Hepatic stellate cell (primary cell): ENCODE measurements around the gene DDX27.

Experiments
- DNase-seq: peaks from one replicate; pipeline ENCODE4 v3.0.0; 2011; ENCODE audit warnings: low spot score

Gene DDX27

DNA sequence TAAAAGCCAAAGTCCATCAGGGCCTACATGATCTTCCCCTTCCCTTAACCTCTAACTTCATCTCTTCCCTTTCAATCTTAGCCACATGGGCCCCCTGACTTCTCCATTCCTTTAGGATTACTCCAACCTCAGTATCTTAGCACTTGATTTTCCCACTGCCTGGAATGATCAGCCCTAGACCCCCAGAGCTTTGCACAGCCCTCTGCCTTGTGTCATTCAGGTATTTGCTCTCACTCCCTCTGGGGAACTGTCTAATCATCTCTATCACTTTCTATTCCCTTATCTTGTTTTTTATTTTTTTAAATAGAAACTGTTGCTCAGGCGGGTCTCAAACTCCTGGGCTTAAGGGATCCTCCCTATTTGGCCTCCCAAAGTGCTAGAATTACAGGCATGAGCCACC is 72.0 kb downstream of the DDX27 start:
- DNase-seq: no peak

DNA sequence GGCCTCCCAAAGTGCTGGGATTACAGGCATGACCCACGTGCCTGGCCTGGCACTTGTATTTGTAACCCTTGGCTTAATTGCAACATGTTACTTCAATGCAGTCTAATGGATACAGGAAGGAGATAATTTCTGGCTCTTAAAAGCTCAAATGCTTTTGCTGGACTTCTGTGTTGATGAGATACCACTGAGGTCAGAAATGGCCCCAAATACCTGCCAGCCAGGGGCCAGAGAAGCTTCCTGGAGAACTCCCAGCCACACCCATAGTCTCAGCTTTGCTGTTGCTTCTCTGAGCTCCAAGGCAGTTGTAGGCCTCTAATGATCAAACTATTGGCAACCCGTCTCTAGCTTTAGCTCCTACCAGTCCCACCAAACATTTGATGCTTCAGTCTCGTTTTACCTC is 72.8 kb downstream of the DDX27 start:
- no peak for DNase-seq

DNA sequence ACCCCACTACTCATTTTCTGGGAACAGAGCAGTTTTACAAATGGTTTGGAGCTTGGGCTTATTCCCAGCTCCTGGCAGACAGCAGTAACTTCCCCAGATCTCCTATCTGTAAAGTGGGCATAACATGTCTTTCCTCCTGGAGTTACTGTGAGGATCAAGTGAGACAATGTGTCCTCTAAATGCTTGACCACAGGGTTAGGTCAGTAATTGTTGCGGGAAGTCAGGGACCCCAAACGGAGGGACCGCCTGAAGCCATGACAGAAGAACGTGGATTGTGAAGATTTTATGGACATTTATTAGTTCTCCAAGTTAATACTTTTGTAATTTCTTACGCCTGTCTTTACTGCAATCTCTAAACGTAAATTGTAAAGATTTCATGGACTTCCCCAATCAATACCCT is 73.9 kb downstream of the DDX27 start:
- DNase-seq: no peak
